PC-3 (cell line): ENCODE data around the gene TFAP2A. TPM values are rescaled to one million over a fixed set of nuclear protein-coding genes. Genes with fewer than 3 reads are reported as not detected.

Experiments
- ATAC-seq: fragments of 200-7000 bp; cut with Tn5 transposase; 2 replicates; pipeline ENCODE4 v1.9.1; 2020; ENCODE audit warnings: mild to moderate bottlenecking, moderate library complexity
- BruUV-seq: library from RNA; stranded (reverse); fragments of 400-500 nt; replicated peaks from 2 replicates; lab custom pipeline; 2021; lab: Mats Ljungman, UMichigan
- CTCF ChIA-PET: fragments of 300-600 bp; sonication (Branson Sonifier 250); formaldehyde crosslinking; loops from one replicate; lab custom pipeline; 2022; ENCODE audit warnings: antibody characterized with exemption; lab: Charles Lee
- POLR2A ChIA-PET: fragments of 300-600 bp; sonication (Branson Sonifier 250); formaldehyde crosslinking; loops from one replicate; lab custom pipeline; 2022; ENCODE audit warnings: antibody characterized with exemption; ENCODE audit not compliant: unreplicated experiment; lab: Charles Lee
- DNase-seq: peaks from one replicate; pipeline ENCODE4 v3.0.0-alpha.2; 2015
- H2AFZ ChIP-seq: fragments of 300-600 bp; sonication (generic); 2 replicates; pipeline ENCODE4 v1.6.0; 2016; ENCODE audit warnings: antibody characterized with exemption, low read length
- H3F3A ChIP-seq: fragments of 300-600 bp; sonication (generic); one replicate; pipeline ENCODE4 v1.6.0; 2017; ENCODE audit warnings: antibody characterized with exemption, low read length, control low read depth, mild to moderate bottlenecking; ENCODE audit not compliant: unreplicated experiment
- H3K27ac ChIP-seq: fragments of 300-600 bp; sonication (generic); 2 replicates; pipeline ENCODE4 v1.5.1; 2016; ENCODE audit warnings: mild to moderate bottlenecking, low read length
- H3K27me3 ChIP-seq: fragments of 300-600 bp; sonication (generic); 2 replicates; pipeline ENCODE4 v1.6.1; 2016; ENCODE audit warnings: low read length, mixed read lengths
- H3K36me3 ChIP-seq: fragments of 300-600 bp; sonication (generic); 2 replicates; pipeline ENCODE4 v1.6.1; 2016; ENCODE audit warnings: low read depth, mixed run types, low read length, mixed read lengths
- H3K4me1 ChIP-seq: fragments of 300-600 bp; sonication (generic); 2 replicates; pipeline ENCODE4 v1.5.1; 2016; ENCODE audit warnings: low read length; ENCODE audit not compliant: insufficient read depth
- H3K4me2 ChIP-seq: fragments of 300-600 bp; sonication (generic); 2 replicates; pipeline ENCODE4 v1.6.0; 2016; ENCODE audit warnings: low read length
- H3K4me3 ChIP-seq: fragments of 300-600 bp; sonication (generic); 2 replicates; pipeline ENCODE4 v1.5.1; 2016; ENCODE audit warnings: mild to moderate bottlenecking, low read length, mixed read lengths
- H3K79me2 ChIP-seq: fragments of 300-600 bp; sonication (generic); 2 replicates; pipeline ENCODE4 v1.6.1; 2017; ENCODE audit warnings: low read length, mixed read lengths
- H3K9ac ChIP-seq: fragments of 300-600 bp; sonication (generic); 2 replicates; pipeline ENCODE4 v1.6.0; 2016; ENCODE audit warnings: mild to moderate bottlenecking, low read length
- H3K9me2 ChIP-seq: fragments of 300-600 bp; sonication (generic); replicated peaks from 2 replicates; pipeline ENCODE4 v1.6.1; 2016; ENCODE audit warnings: mixed run types, low read length, mixed read lengths
- H3K9me3 ChIP-seq: fragments of 300-600 bp; sonication (generic); 2 replicates; pipeline ENCODE4 v1.6.1; 2016; ENCODE audit warnings: low read length, mixed read lengths
- H4K20me1 ChIP-seq: fragments of 300-600 bp; sonication (generic); 2 replicates; pipeline ENCODE4 v1.6.1; 2016; ENCODE audit warnings: low read length, mixed read lengths
- CTCF ChIP-seq: fragments of 300-600 bp; sonication (generic); conservative IDR thresholded peaks from 2 replicates; pipeline ENCODE4 v1.5.1; 2017; ENCODE audit warnings: antibody characterized with exemption, low read depth, mild to moderate bottlenecking, low read length
- EZH2 ChIP-seq: fragments of 300-600 bp; sonication (generic); IDR thresholded peaks from one replicate; pipeline ENCODE4 v1.6.1; 2017; ENCODE audit warnings: antibody characterized with exemption, mild to moderate bottlenecking, low read length; ENCODE audit not compliant: unreplicated experiment
- EZH2phosphoT487 ChIP-seq: fragments of 300-600 bp; sonication (generic); IDR thresholded peaks from 2 replicates; pipeline ENCODE4 v1.6.1; 2018; ENCODE audit warnings: mild to moderate bottlenecking, antibody characterized with exemption, low read length, borderline replicate concordance
- intact Hi-C: fragments of 100-400 bp; cut with micrococcal nuclease; formaldehyde crosslinking; loops from 2 replicates; pipeline ENCODE4 v1.9.0; 2023
- total RNA-seq: library from RNA; depleted of rRNA; stranded (reverse); fragments of >200 nt; gene quantifications from 2 replicates; pipeline ENCODE4 v1.2.3, GENCODE V29; 2014

The TFAP2A gene
- total RNA-seq, 1 experiment from 2014 or later, result 29.4 TPM

GRCh38 chr6:10426781-10427279 lies 12.0 kb upstream of the TFAP2A start:
- CTCF ChIA-PET, result interaction anchor here (0.5 kb wide), 1 partner anchor 12 kb away, joined by 3 read pairs; the partner anchor contains the start of gene TFAP2A
- Histone ChIP-seq H2AFZ (no peak overlapping the region), H3K4me3 (no peak overlapping the region), H3K9ac (no peak overlapping the region), H3K27ac (no peak overlapping the region), H3K36me3 (no peaks in the 10 kb centered on the region), H3K4me1 (peaks cover 12% of the 10 kb centered on the region; the same call in 1 of the 2 replicates), H3K9me3 (no peaks in the 10 kb centered on the region), H3K4me2 (no peak overlapping the region), H3K27me3 (no peaks in the 10 kb centered on the region), H4K20me1 (no peaks in the 10 kb centered on the region), H3K79me2 (no peaks in the 10 kb centered on the region), H3F3A (no peaks in the 10 kb centered on the region), H3K9me2 (no peaks in the 10 kb centered on the region)
- ATAC-seq (no peak), DNase-seq (no peak)
- no TSS peak for BruUV-seq
- no peak for TF ChIP-seq CTCF
- no peak for TF ChIP-seq EZH2phosphoT487
- no peak for TF ChIP-seq EZH2
- POLR2A ChIA-PET, result no interaction called here
- intact Hi-C loops, result no loop called here

GRCh38 chr6:10425975-10426780 lies 11.3 kb upstream of the TFAP2A start:
- DNase-seq (no peak), ATAC-seq (no peak)
- Histone ChIP-seq H2AFZ (no peak overlapping the region), H3K4me1 (peaks cover 12% of the 10 kb centered on the region; the same call in 1 of the 2 replicates), H3K4me3 (no peak overlapping the region), H3K27me3 (no peaks in the 10 kb centered on the region), H3K9me3 (no peaks in the 10 kb centered on the region), H3K36me3 (no peaks in the 10 kb centered on the region), H3F3A (no peaks in the 10 kb centered on the region), H3K4me2 (no peak overlapping the region), H3K9me2 (no peaks in the 10 kb centered on the region), H3K9ac (no peak overlapping the region), H3K79me2 (no peaks in the 10 kb centered on the region), H3K27ac (no peak overlapping the region), H4K20me1 (no peaks in the 10 kb centered on the region)
- ChIA-PET CTCF (interaction anchor here (0.5 kb wide), 1 partner anchor 12 kb away, joined by 3 read pairs; the partner anchor contains the start of gene TFAP2A), POLR2A (no interaction called here)
- intact Hi-C loops, result no loop called here
- BruUV-seq, result no TSS peak
- no peak for TF ChIP-seq CTCF
- TF ChIP-seq EZH2phosphoT487, result no peak
- TF ChIP-seq EZH2, result no peak
